A549 (cell line): ENCODE measurements around the gene C5. TPM values are rescaled to one million over a fixed set of nuclear protein-coding genes. Genes with fewer than 3 reads are reported as not detected.

ENCODE experiments used
- ATAC-seq, 2 experiments: fragments of 200-7000 bp in 1 of 2; fragments of >200 bp in 1 of 2; cut with Nextera tagmentation in 1 of 2; cut with Tn5 transposase in 1 of 2; 3 replicates each; pipeline versions ENCODE4 v1.8.0 to v1.9.1; 2018 to 2020; ENCODE audit warnings: mild to moderate bottlenecking in 1 of 2, moderate library complexity in 1 of 2
- CTCF ChIA-PET: fragments of 300-600 bp; sonication (Branson Sonifier 250); formaldehyde crosslinking; extraction: SDS; loops from one replicate; lab custom pipeline; 2021; ENCODE audit warnings: antibody characterized with exemption, inconsistent platforms; lab: Yijun Ruan, JAX
- POLR2A ChIA-PET: fragments of 350-600 bp; formaldehyde crosslinking; extraction: SDS; loops from one replicate; lab custom pipeline; 2021; ENCODE audit warnings: antibody characterized with exemption, inconsistent platforms; lab: Yijun Ruan, JAX
- DNase-seq, 2 experiments: peaks; one replicate each; pipeline versions ENCODE4 v3.0.0 to v3.0.0-alpha.2; 2011 to 2016; ENCODE audit warnings: low read depth in 1 of 2, low spot score in 1 of 2
- FAIRE-seq: peaks from 2 replicates; lab custom pipeline; 2011; peaks lifted over from hg19 to GRCh38; lab: Jason Lieb, UNC
- H3K27ac ChIP-seq, 2 experiments: fragments of >200 bp; sonication (Bioruptor Twin); formaldehyde crosslinking; 3 replicates each; pipeline ENCODE4 v1.5.1; 2016 to 2017
- H3K4me1 ChIP-seq: fragments of >200 bp; sonication (Bioruptor Twin); formaldehyde crosslinking; 3 replicates; pipeline ENCODE4 v1.6.1; 2016
- H3K4me2 ChIP-seq: fragments of >200 bp; sonication (Bioruptor Twin); formaldehyde crosslinking; 3 replicates; pipeline ENCODE4 v1.6.1; 2016
- H3K4me3 ChIP-seq: fragments of >200 bp; sonication (Bioruptor Twin); formaldehyde crosslinking; 3 replicates; pipeline ENCODE4 v1.5.1; 2016
- H3K9me3 ChIP-seq: fragments of >200 bp; sonication (Bioruptor Twin); formaldehyde crosslinking; 3 replicates; pipeline ENCODE4 v1.6.1; 2016
- ATOH8 ChIP-seq: fragments of 250-450 bp; sonication (Bioruptor Pico); IDR thresholded peaks from 2 replicates; pipeline ENCODE4 v1.5.0; 2020; ENCODE audit warnings: low read depth, mild to moderate bottlenecking, moderate library complexity
- BCL3 ChIP-seq: fragments of >200 bp; sonication (Bioruptor Twin); formaldehyde crosslinking; IDR thresholded peaks from 3 replicates; pipeline ENCODE4 v1.6.1; 2016
- CTCF ChIP-seq: fragments of >200 bp; sonication (Bioruptor Twin); formaldehyde crosslinking; IDR thresholded peaks from 3 replicates; pipeline ENCODE4 v1.5.1; 2016
- E2F6 ChIP-seq: IDR thresholded peaks from 2 replicates; pipeline ENCODE4 v1.6.1; 2012; ENCODE audit warnings: low read depth, borderline replicate concordance
- EHF ChIP-seq: fragments of 250-450 bp; sonication (Bioruptor Pico); IDR thresholded peaks from 2 replicates; pipeline ENCODE4 v1.5.0; 2020; ENCODE audit warnings: mild to moderate bottlenecking
- EP300 ChIP-seq, 2 experiments: fragments of >200 bp; sonication (Bioruptor Twin); formaldehyde crosslinking; IDR thresholded peaks; 2 replicates in 1 of 2; 3 replicates in 1 of 2; pipeline ENCODE4 v1.6.1; 2016 to 2017
- FOSL2 ChIP-seq, 2 experiments: fragments of 450-650 bp in 1 of 2; fragments of >200 bp in 1 of 2; sonication (Bioruptor Twin) in 1 of 2; formaldehyde crosslinking; IDR thresholded peaks; 2 replicates each; pipeline versions ENCODE4 v1.5.0 to v1.6.1; 2016 to 2020; ENCODE audit warnings: mild to moderate bottlenecking in 1 of 2, moderate library complexity in 1 of 2
- HEYL ChIP-seq: fragments of 250-450 bp; sonication (Bioruptor Pico); IDR thresholded peaks from 2 replicates; pipeline ENCODE4 v1.8.0; 2021; ENCODE audit warnings: mild to moderate bottlenecking, moderate library complexity
- HOXB13 ChIP-seq: fragments of 250-450 bp; sonication (Bioruptor Pico); IDR thresholded peaks from 2 replicates; pipeline ENCODE4 v1.5.0; 2020; ENCODE audit warnings: low read depth, mild to moderate bottlenecking, moderate library complexity
- JUNB ChIP-seq: fragments of >200 bp; sonication (Bioruptor Twin); formaldehyde crosslinking; IDR thresholded peaks from 2 replicates; pipeline ENCODE4 v1.6.1; 2016
- MAX ChIP-seq: IDR thresholded peaks from 2 replicates; pipeline ENCODE4 v1.6.1; 2012
- POLR2A ChIP-seq: IDR thresholded peaks from 2 replicates; pipeline ENCODE4 v1.6.1; 2012; ENCODE audit warnings: mild to moderate bottlenecking, low read length
- POLR2AphosphoS2 ChIP-seq: conservative IDR thresholded peaks from 2 replicates; pipeline ENCODE4 v1.6.1; 2012; ENCODE audit warnings: low read length, improper control_type of control experiment, inconsistent platforms
- RAD21 ChIP-seq, 2 experiments: fragments of >200 bp in 1 of 2; sonication (Bioruptor Twin) in 1 of 2; formaldehyde crosslinking in 1 of 2; IDR thresholded peaks in 1 of 2; conservative IDR thresholded peaks in 1 of 2; 2 replicates in 1 of 2; 3 replicates in 1 of 2; pipeline ENCODE4 v1.6.1; 2012 to 2018; ENCODE audit warnings: inconsistent platforms in 1 of 2
- REST ChIP-seq: fragments of 200-600 bp; sonication (generic); IDR thresholded peaks from 2 replicates; pipeline ENCODE4 v1.6.1; 2016; ENCODE audit warnings: antibody characterized with exemption, mild to moderate bottlenecking, moderate library complexity
- RFX5 ChIP-seq: fragments of 450-650 bp; IDR thresholded peaks from 2 replicates; pipeline ENCODE4 v1.7.1; 2014; ENCODE audit warnings: antibody characterized with exemption, mild to moderate bottlenecking, moderate library complexity
- RNF2 ChIP-seq: fragments of 200-600 bp; sonication (generic); IDR thresholded peaks from 2 replicates; pipeline ENCODE4 v1.6.1; 2016; ENCODE audit warnings: low read depth, mild to moderate bottlenecking, antibody characterized with exemption, moderate library complexity, borderline replicate concordance
- TFCP2L1 ChIP-seq: fragments of 250-450 bp; sonication (Bioruptor Pico); IDR thresholded peaks from 2 replicates; pipeline ENCODE4 v1.5.0; 2021; ENCODE audit warnings: mild to moderate bottlenecking
- ZNF302 ChIP-seq: fragments of 250-450 bp; sonication (Bioruptor Pico); IDR thresholded peaks from 2 replicates; pipeline ENCODE4 v1.9.0; 2021; ENCODE audit warnings: inconsistent platforms, mild to moderate bottlenecking, moderate library complexity
- WGBS: methylation state at CpG from one replicate; pipeline ENCODE4 v1.1.6; 2017; ENCODE audit errors: missing lambda C conversion rate; 5-methylcytosine and 5-hydroxymethylcytosine counted together
- polyA plus RNA-seq, 4 experiments: library from polyadenylated mRNA; depleted of rRNA in 3 of 4; stranded (reverse); fragments of >200 nt; fragmentation: RNase III in 1 of 4; extraction: RNeasy Plus Mini Kit Qiagen cat#74134 plus additional on column Dnase treatment in 1 of 4; gene quantifications; 2 replicates in 3 of 4; 3 replicates in 1 of 4; pipeline ENCODE4 v1.2.3, GENCODE V29; 2011 to 2017

Gene C5
- polyA plus RNA-seq, 2 of the 4 experiments (the other 2 are of a cell fraction), result 17.1 to 115 TPM

- TF ChIP-seq TFCP2L1 (CRISPR knock-in tag) (no peak), JUNB (no peak), RNF2 (no peak), HEYL (CRISPR knock-in tag) (no peak)
Measured at GRCh38 chr9:120931231-120932085, 118.6 kb downstream of the C5 start (continued).

GRCh38 chr9:120929229-120929791, 120.8 kb downstream of the C5 start:
- WGBS, result 43% methylated on average over 17 of the region's 26 CpGs
- Histone ChIP-seq H3K4me3 (peak overlapping the region; percentile 77), H3K9me3 (no peaks in the 10 kb centered on the region), H3K27ac (peak overlapping the region; percentile 89 to 97), H3K4me2 (peak overlapping the region; percentile 88), H3K4me1 (peaks cover 27% of the 10 kb centered on the region)
- TF ChIP-seq HOXB13 (peak; percentile 50; the same call in 1 of the 2 replicates), E2F6 (peak; percentile 28; the same call in 1 of the 2 replicates), EHF (0 out of 2 replicates have a peak, but pooled peaks have one; percentile 32), BCL3 (peak; percentile 2; the same call in 1 of the 3 replicates), EP300 (IDR thresholded peaks at IDR 0.05) (no peak), ATOH8 (CRISPR knock-in tag) (peak; percentile 54; the same call in 1 of the 2 replicates), FOSL2 (IDR thresholded peaks at IDR 0.05) (no peak), FOSL2 (CRISPR knock-in tag; IDR thresholded peaks at IDR 0.05) (0 out of 2 replicates have a peak, but pooled peaks have one; percentile 16), RFX5 (no peak), REST (no peak), RAD21 (conservative IDR thresholded peaks at IDR 0.05 in 1 of 2, IDR thresholded peaks at IDR 0.05 in 1 of 2) (no peak), MAX (no peak), POLR2A (no peak), TFCP2L1 (CRISPR knock-in tag) (0 out of 2 replicates have a peak, but pooled peaks have one; percentile 3), POLR2AphosphoS2 (no peak), CTCF (no peak), ZNF302 (CRISPR knock-in tag) (no peak)
- ChIA-PET POLR2A (interaction anchor here (0.6 to 1.7 kb wide), 7 partner anchors 9 to 136 kb away, joined by 3 to 7 read pairs (median 5); partner anchors contain the start of gene FBXW2), CTCF (interaction anchor here (0.6 to 10.4 kb wide), 12 partner anchors 7 to 181 kb away, joined by 3 to 66 read pairs (median 3); no protein-coding TSS in a partner anchor)
- ATAC-seq (peak in 1 of 2 experiments; percentile 6; a peak in 4 of 6 replicates), DNase-seq (no peak), FAIRE-seq (no peak)
